NCI-H526 treated with DMSO at 0.1 percent for 48 hours (cell line): ENCODE data around the gene LRFN2.

ENCODE experiments used
- DNase-seq: peaks from one replicate; lab custom pipeline; 2025; lab: John Stamatoyannopoulos, UW

LRFN2 gene

DNA sequence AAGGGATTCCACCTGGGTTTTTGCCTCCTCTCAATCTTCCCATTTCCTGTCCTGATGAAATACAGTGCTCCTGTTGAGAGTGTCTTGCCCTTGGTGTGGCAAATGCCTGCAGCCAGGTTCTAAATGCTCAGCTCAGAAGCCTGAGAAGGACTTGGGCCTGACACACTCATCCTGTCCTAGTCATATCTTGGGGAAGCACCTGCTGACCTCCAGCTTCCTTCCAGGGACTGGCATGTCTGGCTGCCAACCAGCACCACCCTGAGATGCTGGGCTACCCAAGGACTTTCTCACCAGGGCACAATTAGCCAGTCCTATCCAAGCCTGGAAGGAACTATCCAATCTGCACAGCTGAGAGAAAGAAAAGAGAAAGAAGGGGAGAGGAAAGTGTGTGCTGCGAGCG, 43.4 kb downstream of the LRFN2 start:
- DNase-seq, result no peak

DNA sequence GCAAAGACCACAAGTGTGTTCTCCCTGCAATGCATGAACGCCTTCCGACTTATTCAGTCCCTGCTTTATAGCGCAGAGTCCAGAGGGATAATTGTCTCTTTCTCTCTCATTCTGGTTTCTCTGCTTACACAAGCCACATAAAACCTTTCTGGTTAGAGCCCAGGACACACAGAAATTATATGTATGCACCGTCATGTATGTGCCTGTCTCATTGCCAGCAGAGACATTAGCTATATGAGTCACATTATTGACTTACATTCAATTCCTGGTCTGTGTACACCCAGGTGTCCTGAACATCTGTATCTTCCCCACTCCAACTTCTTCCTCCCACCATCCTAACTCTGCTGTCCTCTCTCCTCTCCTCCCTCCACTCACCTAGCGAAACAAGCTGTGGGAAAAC, 44.0 kb downstream of the LRFN2 start:
- no peak for DNase-seq

GRCh38 chr6:40542175-40542764, 44.9 kb downstream of the LRFN2 start:
- no peak for DNase-seq

GRCh38 chr6:40541556-40542174, 45.5 kb downstream of the LRFN2 start:
- DNase-seq, result no peak

DNA sequence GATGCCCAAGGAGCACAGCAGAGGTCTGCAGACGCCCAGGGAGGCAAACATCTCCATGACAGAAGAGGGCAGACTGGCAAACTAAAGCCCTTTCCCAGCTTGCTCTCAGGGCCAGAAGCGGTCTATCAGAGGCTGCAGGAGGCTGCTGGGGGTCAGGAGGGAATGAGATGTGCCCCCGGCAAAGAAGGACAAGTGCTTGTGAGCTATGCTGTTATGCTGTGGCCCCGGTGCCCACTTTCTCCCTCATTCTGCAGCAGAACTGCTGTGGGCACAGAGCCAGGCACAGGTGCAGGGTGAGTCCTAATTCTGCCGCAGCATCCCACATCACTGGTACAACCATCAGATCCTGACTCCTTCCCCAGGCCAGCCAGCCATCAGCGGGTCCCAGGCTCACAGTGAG, 46.4 kb downstream of the LRFN2 start:
- no peak for DNase-seq

- no peak for DNase-seq
Observed at GRCh38 chr6:40539853-40540252, 47.3 kb downstream of the LRFN2 start.

DNA sequence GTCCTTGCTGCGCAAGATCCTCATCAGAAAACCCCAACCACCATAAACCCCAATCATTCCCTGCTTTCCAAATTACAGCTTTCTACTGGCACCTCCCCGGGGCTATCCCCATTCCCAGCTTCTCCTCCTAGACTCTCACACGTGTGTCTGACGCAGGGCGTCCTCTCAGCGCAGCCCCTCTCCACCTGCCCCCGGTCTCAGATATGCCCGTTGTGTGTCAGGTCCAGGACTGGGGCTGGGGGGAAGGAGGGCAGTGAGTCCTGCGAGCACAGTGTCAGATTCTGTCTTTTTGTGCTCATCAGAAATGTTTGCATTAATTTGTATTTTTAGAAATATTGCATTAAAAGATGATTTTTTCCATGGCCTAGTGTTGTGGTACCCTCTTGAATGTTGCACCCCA, 48.6 kb downstream of the LRFN2 start:
- no peak for DNase-seq

DNA sequence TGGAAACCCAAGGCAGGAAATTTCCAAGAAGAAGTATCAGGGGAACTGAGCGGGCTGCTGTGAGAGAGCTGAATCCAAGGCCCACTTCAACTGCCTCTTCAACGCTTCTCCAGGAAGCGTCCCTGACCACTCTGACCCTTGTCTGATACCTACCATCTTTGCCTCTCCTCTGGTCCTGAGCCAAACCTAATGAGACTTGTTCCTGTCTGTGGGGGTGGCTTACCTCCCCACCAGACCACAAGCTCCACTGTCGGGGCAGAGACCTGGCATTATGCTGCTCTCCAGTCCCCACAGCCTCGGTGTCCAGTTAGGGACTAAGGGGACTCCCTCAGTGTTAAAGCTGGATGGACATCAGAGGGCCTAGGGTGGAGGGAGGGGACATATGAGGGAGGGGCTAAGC, 49.7 kb downstream of the LRFN2 start:
- DNase-seq, result no peak

DNA sequence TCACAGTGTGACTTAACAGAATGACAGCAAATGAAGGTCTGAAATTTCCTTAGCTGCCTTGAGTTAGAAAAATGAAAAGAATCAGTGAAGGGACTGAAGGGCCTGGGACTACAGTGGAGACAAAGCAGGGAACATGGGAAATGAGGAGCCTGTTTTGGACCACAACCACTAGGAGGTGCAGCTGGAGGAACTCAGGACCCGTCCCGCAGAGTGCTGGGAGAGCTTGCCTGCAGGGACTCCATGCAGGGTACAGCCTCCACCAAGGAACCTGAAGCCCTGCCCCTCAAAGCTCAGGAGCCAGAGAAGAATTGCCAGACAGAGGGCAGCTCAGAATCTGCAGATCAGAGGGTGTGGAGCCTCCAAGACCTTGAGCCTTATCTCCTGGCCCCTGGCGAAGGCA, 50.7 kb downstream of the LRFN2 start:
- no peak for DNase-seq

GRCh38 chr6:40535819-40536380, 51.3 kb downstream of the LRFN2 start:
- no peak for DNase-seq

DNA sequence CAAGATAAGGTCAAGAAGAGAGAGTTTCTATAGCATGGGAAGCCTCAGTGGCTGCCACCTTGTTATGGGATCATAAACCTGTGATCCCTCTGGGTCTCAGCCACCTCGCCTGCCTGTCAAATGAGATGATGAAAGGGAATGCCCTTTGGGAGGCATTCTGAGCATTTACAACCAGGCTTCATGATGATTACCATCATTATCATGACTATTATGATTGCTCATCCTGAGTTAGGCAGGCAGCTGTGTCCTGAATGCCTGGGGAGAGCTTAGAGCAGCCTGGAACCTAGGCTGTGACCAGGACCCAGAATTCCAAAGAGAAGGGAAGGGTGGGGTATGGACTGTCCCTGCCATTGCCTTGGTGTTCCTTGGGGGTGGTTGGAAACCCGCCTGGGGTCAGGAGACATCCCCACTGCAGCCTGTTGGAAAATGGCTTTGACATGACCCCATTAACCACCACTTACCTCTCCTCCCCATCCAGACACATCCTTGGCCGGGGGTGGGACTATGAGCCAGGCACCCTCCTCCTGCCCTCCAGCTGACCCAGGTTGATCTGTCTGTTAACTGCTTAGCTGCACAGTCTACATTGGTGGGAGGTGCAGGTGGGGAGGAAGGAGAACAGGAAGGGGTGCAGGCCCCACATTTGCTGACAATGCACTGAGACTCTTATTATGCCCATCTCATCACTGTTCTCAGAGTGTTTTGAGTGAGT, 51.9 kb downstream of the LRFN2 start:
- DNase-seq, result no peak

GRCh38 chr6:40532349-40533000, 54.7 kb downstream of the LRFN2 start:
- DNase-seq, result no peak

DNA sequence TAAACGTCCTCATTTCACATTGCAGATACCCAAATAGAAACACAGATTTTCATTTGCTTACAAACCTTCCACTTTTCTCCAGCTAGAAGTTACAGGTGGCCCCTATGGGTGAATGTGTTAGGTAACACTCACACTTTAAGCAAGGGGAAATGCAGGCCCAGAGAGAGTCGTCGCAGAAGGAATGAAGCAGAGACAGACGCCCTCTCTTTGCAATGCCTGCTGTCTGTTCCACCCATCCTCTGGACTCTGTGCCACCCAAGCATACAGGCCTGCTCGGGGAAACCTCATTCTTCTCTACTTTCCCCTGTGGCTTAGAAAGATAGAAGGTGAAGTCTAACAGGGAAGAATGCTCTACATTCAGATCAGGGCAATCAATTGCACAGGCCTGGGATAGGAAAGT, 57.2 kb downstream of the LRFN2 start:
- no peak for DNase-seq

DNA sequence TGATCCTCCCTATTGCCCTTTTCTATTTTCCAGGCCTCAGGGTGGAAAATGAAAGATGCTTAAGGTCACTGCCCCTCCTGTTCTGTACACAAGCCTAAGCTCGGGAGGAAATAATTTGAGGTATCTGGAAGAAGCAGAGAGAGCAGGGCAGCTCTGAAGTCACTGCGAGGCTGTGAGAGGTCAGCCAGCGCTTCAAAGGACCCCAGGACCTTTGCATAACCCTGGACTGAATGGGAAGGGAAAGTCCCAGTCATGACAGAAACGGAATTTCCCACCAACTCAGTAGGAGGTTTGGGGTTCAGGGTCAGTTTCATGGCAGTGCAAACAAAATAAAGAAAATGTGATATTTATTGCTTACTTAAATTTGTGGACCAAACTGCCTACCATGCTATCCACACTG, 58.1 kb downstream of the LRFN2 start:
- DNase-seq, result no peak

GRCh38 chr6:40528051-40528450, 59.1 kb downstream of the LRFN2 start:
- no peak for DNase-seq

GRCh38 chr6:40526036-40526435, 61.1 kb downstream of the LRFN2 start:
- DNase-seq, result no peak

DNA sequence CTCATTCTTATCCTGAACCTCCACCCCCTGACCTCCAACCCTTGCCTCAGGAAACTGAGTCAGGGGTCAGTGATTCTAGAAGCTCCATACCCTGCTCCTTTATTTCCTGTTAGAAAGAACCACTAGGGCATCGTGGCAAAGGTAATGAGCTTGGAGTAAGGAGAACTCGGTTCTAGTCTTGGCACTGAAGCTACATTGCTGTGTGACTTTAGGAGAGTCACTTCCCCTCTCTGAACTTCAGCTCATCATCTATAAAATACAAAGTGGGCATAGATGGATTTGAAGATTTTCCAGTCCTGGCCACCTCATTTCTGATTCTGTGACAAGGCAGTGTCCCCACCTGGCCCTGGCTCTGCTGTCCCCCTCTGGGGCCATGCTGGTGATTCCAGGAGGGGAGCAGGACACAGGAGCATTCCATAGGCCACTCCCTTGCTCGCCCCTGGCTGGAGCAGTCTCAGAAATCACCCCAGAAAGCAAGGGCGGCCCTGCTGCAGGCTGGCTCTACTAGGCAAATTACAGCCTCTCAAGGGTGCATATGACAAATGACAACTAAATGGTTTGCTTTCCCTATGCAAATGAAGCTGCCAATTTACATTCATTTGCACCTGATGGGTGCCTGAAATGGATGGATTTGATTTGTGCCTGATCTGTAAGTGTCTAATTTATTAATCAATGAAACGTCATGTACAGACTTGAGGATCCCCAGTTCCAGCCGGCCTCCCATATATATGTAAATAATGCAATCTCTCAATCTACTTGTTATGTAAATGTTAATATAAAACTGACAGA, 62.2 kb downstream of the LRFN2 start:
- DNase-seq, result peak; percentile 32

GRCh38 chr6:40523505-40524172, 63.5 kb downstream of the LRFN2 start:
- DNase-seq, result no peak

GRCh38 chr6:40521496-40521895, 65.7 kb downstream of the LRFN2 start:
- DNase-seq, result no peak

- DNase-seq, result no peak
Observed at GRCh38 chr6:40520678-40521077, 66.5 kb downstream of the LRFN2 start.

GRCh38 chr6:40520084-40520483, 67.1 kb downstream of the LRFN2 start:
- no peak for DNase-seq
